Small intestine (tissue), 7 donors: ENCODE results near the gene PLEKHD1. TPM values are rescaled to one million over a fixed set of nuclear protein-coding genes. Genes with fewer than 3 reads are reported as not detected.

Source experiments
- DNase-seq, 2 donors: peaks; one replicate each; pipeline versions ENCODE4 v3.0.0 to v3.0.0-alpha.2; 2013
- FAIRE-seq: peaks from 2 replicates; lab custom pipeline; 2012; peaks lifted over from hg19 to GRCh38; lab: Jason Lieb, UNC
- H3K27ac ChIP-seq, 3 donors: one replicate each; pipeline ENCODE4 v1.5.1; 2013; ENCODE audit warnings: low read length in 2 of 3, mild to moderate bottlenecking in 2 of 3, control low read depth in 1 of 3, inconsistent platforms in 1 of 3, low read depth in 1 of 3, moderate library complexity in 1 of 3
- H3K27me3 ChIP-seq, 3 donors: one replicate each; pipeline ENCODE4 v1.6.1; 2013; ENCODE audit warnings: low read length in 3 of 3, inconsistent platforms in 1 of 3; ENCODE audit not compliant: control insufficient read depth in 3 of 3, insufficient read depth in 3 of 3
- H3K36me3 ChIP-seq, 3 donors: one replicate each; pipeline ENCODE4 v1.6.1; 2013; ENCODE audit warnings: low read length in 3 of 3, inconsistent platforms in 1 of 3, low read depth in 1 of 3, mild to moderate bottlenecking in 1 of 3, moderate library complexity in 1 of 3; ENCODE audit not compliant: control insufficient read depth in 3 of 3, insufficient read depth in 2 of 3
- H3K4me1 ChIP-seq, 3 donors: one replicate each; pipeline ENCODE4 v1.6.1; 2013; ENCODE audit warnings: low read length in 2 of 3, inconsistent platforms in 1 of 3, low read depth in 1 of 3, mild to moderate bottlenecking in 1 of 3, moderate library complexity in 1 of 3; ENCODE audit not compliant: control insufficient read depth in 3 of 3, insufficient read depth in 2 of 3
- H3K4me3 ChIP-seq, 3 donors: one replicate each; pipeline ENCODE4 v1.5.1; 2013; ENCODE audit warnings: low read length in 3 of 3, control low read depth in 1 of 3, inconsistent platforms in 1 of 3, low read depth in 1 of 3, mild to moderate bottlenecking in 1 of 3, moderate library complexity in 1 of 3
- H3K9me3 ChIP-seq, 2 donors: one replicate each; pipeline ENCODE4 v1.6.1; 2013; ENCODE audit warnings: low read depth in 1 of 2, low read length in 1 of 2; ENCODE audit not compliant: control insufficient read depth in 2 of 2, insufficient read depth in 1 of 2
- WGBS, 3 donors: extraction: QIAGEN DNeasy Blood & Tissue Kit; methylation state at CpG; one replicate each; pipeline ENCODE4 v1.1.7; 2013; 5-methylcytosine and 5-hydroxymethylcytosine counted together
- polyA plus RNA-seq, 4 donors: library from polyadenylated mRNA; stranded (reverse) in 3 of 4; unstranded in 1 of 4; fragments of 200-250 nt in 3 of 4; fragments of 120-200 nt in 1 of 4; gene quantifications; one replicate each; pipeline versions ENCODE4 v1.2.1 to v1.2.3, GENCODE V29; 2013
- donor health status: healthy with polysubstance abuse.
- donor health status: control.
- donor health status: control.
- donor health status: Bipolar disorder and iron deficiency.
- donor health status: healthy.

Gene PLEKHD1
- polyA plus RNA-seq, 4 donors = under 0.01 to 0.04 (median 0.03) TPM; not detected in 1

GRCh38 chr14:69579476-69579875 is 94.9 kb downstream of the PLEKHD1 start:
- WGBS, 3 donors = 77 to 83% (median 80%) methylated on average over 2 of the region's 2 CpGs
- FAIRE-seq (no peak), DNase-seq (no peak)
- no peak overlapping the region for H3K4me3 ChIP-seq
- H3K27me3 ChIP-seq = peaks cover 0 to 31% (median 5%) of the 10 kb centered on the region in 3 donors
- peaks cover 0 to 8% (median 4%) of the 10 kb centered on the region in 3 donors for H3K4me1 ChIP-seq
- H3K27ac ChIP-seq = peak overlapping the region in 1 of 3 donors; percentile 42
- no peaks in the 10 kb centered on the region for H3K36me3 ChIP-seq
- H3K9me3 ChIP-seq = peaks cover 0 to 12% of the 10 kb centered on the region in 2 donors

DNA sequence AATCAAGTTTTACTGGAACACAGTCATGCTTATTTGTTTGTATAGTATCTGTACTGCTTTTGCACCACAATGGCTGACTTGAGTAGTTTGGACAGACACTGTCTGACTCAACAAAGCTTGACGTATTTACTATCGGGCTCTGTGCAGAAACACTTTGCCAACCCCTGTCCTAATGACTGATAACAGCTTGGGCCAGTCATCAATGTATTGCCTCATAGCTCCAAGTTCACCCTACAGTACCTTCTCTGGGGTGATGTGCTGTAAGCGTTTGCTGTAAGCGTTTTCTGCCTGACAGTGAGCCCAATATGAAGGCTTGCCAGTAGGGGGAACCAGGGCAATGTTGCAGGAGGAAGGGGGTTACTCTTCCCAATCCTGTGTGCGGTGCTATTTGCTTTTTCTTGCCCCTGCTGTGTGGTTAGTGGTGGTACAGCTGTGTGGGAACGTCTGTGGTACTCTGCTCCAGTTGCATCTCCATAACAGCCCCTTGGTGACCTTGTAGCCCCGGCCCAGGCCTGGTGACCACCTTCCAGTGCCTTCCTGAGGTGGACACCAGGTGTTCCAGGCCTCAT is 95.6 kb downstream of the PLEKHD1 start:
- peaks cover 0 to 25% (median 3%) of the 10 kb centered on the region in 3 donors for H3K27me3 ChIP-seq
- H3K27ac ChIP-seq = peak overlapping the region in 1 of 3 donors; percentile 42
- H3K4me1 ChIP-seq = peaks cover 0 to 8% (median 4%) of the 10 kb centered on the region in 3 donors
- H3K9me3 ChIP-seq = peaks cover 0 to 12% of the 10 kb centered on the region in 2 donors
- DNase-seq = peak; percentile 89 to 96
- FAIRE-seq = no peak
- 17 to 34% (median 31%) methylated on average over 7 of the region's 7 CpGs for WGBS, 3 donors
- no peak overlapping the region for H3K4me3 ChIP-seq
- H3K36me3 ChIP-seq = no peaks in the 10 kb centered on the region

Other genes with a start within 250 kb of the PLEKHD1 start
- 10 to 100 TPM in 1 of 4 donors, 1 to 10 TPM in 1, under 1 TPM in 2; 0.45 to 18.2 (median 1.5) TPM for gene GALNT16, start 224.6 kb upstream of the PLEKHD1 start, polyA plus RNA-seq
- gene ERH, start 86.4 kb upstream of the PLEKHD1 start, polyA plus RNA-seq = 100 to 1,000 TPM; 131 to 207 (median 141) TPM
- 10 to 100 TPM; 25.1 to 73.4 (median 31.6) TPM for gene SLC39A9, start 86.0 kb upstream of the PLEKHD1 start, polyA plus RNA-seq
- gene CCDC177, start 90.1 kb downstream of the PLEKHD1 start, polyA plus RNA-seq = under 1 TPM in 2 of 4 donors, not detected in 2; 0.01 to 0.03 TPM
- gene SUSD6, start 126.9 kb downstream of the PLEKHD1 start, polyA plus RNA-seq = 10 to 100 TPM; 14.3 to 46.2 (median 16.7) TPM